ENCODE data around the gene EPOP.
"Not testable (repeated sequence)": the region's sequence is repeated elsewhere in the genome, so short reads cannot be mapped to it uniquely, and the experiment has no call there.

EPOP gene

GRCh38 chr17:38636054-38636453 is 38.7 kb downstream of the EPOP start:
- no peak for DNase-seq

DNA sequence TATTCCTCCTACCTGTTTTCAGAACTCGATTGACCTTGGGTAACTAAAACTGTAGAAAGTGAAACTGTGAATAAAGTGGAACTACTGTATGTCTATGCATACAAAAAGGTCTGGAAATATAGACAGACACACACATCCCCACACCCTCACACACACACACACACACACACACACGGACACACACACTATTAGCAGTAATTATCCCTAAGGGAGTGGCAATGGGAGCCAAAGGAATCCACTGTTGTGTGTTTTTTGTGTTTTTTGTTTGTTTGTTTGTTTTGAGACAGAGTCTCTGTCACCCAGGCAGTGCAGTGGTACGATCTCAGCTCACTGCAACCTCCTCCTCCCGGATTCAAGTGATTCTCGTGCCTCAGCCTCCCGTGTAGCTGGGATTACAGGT is 42.4 kb downstream of the EPOP start:
- no peak for DNase-seq

DNA sequence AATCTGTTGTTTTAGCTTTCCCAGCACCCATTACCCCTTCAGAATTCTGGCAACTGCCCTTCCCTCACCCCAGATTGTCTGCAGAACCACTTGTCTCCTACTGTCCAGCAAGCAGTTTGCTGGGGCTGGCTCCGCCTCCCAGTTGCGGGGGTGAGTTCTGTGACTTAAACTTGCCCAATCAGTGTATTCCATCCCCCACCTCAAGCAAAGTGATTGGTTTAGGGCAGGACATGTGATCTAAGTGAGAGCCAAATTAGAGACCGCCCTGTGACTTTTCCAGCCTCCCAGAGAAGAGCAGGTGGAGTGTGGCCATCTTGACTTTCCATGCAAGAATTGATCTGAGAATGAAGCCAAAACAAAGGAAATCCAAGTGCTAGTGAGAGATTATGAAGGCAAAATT is 46.3 kb downstream of the EPOP start:
- no peak for DNase-seq

- no peak for DNase-seq
Measured at GRCh38 chr17:38627957-38628356, 46.8 kb downstream of the EPOP start.

- DNase-seq, result not testable (repeated sequence)
Measured at GRCh38 chr17:38626606-38627226, 48.0 kb downstream of the EPOP start.

- DNase-seq, result no peak
Measured at GRCh38 chr17:38625482-38625881, 49.3 kb downstream of the EPOP start.

GRCh38 chr17:38624782-38625355 is 49.9 kb downstream of the EPOP start:
- DNase-seq, result peak; percentile 31

All from NK-92 treated with Interleukin-12 subunit alpha and Interleukin-12 subunit beta, amount 100 ng/mL, for 24 hours (cell line).